ENCODE measurements around the gene RAB40C. TPM values are rescaled to one million over a fixed set of nuclear protein-coding genes. Genes with fewer than 3 reads are reported as not detected.

Gene RAB40C
- total and polyA plus RNA-seq, 2 donors (not counting 1 experiment from before 2014, with no cell fraction given): 12.7 to 26.9 TPM

GRCh38 chr16:640614-641013, 50.7 kb downstream of the RAB40C start:
- Mint-ChIP-seq H3K4me1 (peaks cover 24% of the 10 kb centered on the region), H3K27ac (no peak overlapping the region), H3K9me3 (ENCODE audit: insufficient read depth) (no peaks in the 10 kb centered on the region), H3K27me3 (no peaks in the 10 kb centered on the region), H3K4me3 (no peak overlapping the region)
- intact Hi-C loops (cut with micrococcal nuclease): loop anchor here (1.0 kb wide), 2 partner anchors 9 to 44 kb away; partner anchors contain the start of genes JMJD8 and WDR90
- H3K4me3 ChIP-seq (ENCODE audit: control extremely low read depth in 1 of 5, extremely low read depth in 1 of 5, insufficient read depth in 1 of 5, low read depth in 2 of 5, low read length in 4 of 5): no peak overlapping the region
- H4K20me1 ChIP-seq (ENCODE audit: control insufficient read depth, insufficient read depth, low read length, poor library complexity, severe bottlenecking): peaks cover 6% of the 10 kb centered on the region
- H3K4me1 ChIP-seq (ENCODE audit: control insufficient read depth in 2 of 2, insufficient read depth in 2 of 2, low read length in 2 of 2): peaks cover 15 to 46% of the 10 kb centered on the region in 2 donors
- ATAC-seq (ENCODE audit: low read depth): no peak
- H2AFZ ChIP-seq (ENCODE audit: insufficient read depth, low read depth, low read length, poor library complexity, severe bottlenecking): no peak overlapping the region
- CTCF ChIA-PET: no interaction called here
- TF ChIP-seq CTCF (IDR thresholded peaks at IDR 0.05) (no peak), EZH2 (IDR thresholded peaks at IDR 0.05; ENCODE audit: borderline replicate concordance, insufficient read depth, low read depth, low read length, poor library complexity, severe bottlenecking) (no peak)
- H3K27me3 ChIP-seq (replicated peaks in 1 of 4; ENCODE audit: control extremely low read depth in 1 of 4, control insufficient read depth in 3 of 4, insufficient read depth in 4 of 4, low read length in 3 of 4): no peaks in the 10 kb centered on the region
- no peak for DNase-seq
- no peak overlapping the region for H3K9ac ChIP-seq (ENCODE audit: low read length)
- H3K79me2 ChIP-seq (ENCODE audit: control insufficient read depth, insufficient read depth, low read length): peaks cover 9% of the 10 kb centered on the region
- no peaks in the 10 kb centered on the region for H3K9me3 ChIP-seq (ENCODE audit: control extremely low read depth in 1 of 3, control insufficient read depth in 2 of 3, insufficient read depth in 1 of 3, low read length in 2 of 3)
- H3K27ac ChIP-seq (ENCODE audit: low read length in 2 of 2): no peak overlapping the region
- POLR2A ChIA-PET: no interaction called here
- H3K36me3 ChIP-seq (replicated peaks in 1 of 2; ENCODE audit: control extremely low read depth in 1 of 2, control insufficient read depth in 1 of 2, extremely low read depth in 1 of 2, insufficient read depth in 2 of 2, low read length in 1 of 2): no peaks in the 10 kb centered on the region
- peak overlapping the region; percentile 87 for H3K4me2 ChIP-seq (replicated peaks; ENCODE audit: low read depth, low read length, poor library complexity, severe bottlenecking)
- 86% methylated on average over 1 of the region's 5 CpGs for WGBS (ENCODE audit: insufficient coverage)

DNA sequence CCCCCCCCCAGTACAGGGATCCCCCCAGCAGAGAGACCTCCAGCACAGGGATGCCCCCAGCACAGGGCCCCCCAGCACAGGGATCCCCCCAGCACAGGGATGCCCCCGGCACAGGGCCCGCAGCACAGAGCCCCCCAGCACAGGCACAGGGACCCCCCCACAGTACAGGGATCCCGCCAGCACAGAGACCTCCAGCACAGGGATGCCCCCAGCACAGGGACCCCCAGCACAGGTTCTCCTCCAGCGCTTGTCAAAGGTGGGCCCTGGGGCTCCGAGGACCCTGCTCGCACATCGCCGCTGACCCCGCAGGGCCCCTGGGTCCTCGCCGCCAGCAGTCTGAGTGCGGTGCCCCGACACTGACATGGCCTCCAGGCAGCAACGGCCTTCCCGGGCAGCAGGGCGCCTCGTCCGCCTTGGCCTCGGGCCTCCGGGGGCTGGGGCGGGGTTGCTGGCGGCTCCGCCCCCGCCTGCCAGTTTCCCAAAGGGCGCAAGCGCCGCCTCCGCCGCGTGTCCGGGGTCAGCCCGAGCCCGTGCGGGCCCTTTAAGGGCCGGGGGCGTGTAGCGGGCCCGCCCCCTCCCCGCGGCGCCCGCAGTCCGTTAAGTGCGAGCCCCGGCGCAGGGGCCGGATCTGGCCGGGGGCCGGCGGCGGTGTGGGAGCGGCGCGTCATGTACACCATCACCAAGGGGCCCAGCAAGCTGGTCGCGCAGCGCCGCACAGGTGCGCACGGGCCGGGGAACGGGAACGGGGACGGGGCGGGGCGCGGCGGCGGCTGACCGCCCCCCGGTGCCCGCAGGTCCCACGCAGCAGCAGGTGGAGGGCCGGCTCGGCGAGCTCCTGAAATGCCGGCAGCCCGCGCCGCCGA, 51.7 kb downstream of the RAB40C start, which contains the start of gene MCRIP2:
MCRIP2 (plus strand) TSS at position 503 of the 863 bp plus-strand sequence; CDS start at position 667, 164 bp downstream.
- TF ChIP-seq EZH2 (IDR thresholded peaks at IDR 0.05; ENCODE audit: borderline replicate concordance, insufficient read depth, low read depth, low read length, poor library complexity, severe bottlenecking) (no peak), CTCF (IDR thresholded peaks at IDR 0.05) (no peak)
- DNase-seq (peak; percentile 73), ATAC-seq (ENCODE audit: low read depth) (peak; percentile 41)
- Mint-ChIP-seq H3K27ac (peak within 1 kb of the TSS; percentile 61), H3K27me3 (no peaks in the 10 kb centered on the region), H3K4me1 (peaks cover 23% of the 10 kb centered on the region), H3K4me3 (peak within 1 kb of the TSS; percentile 74), H3K9me3 (ENCODE audit: insufficient read depth) (no peaks in the 10 kb centered on the region)
- intact Hi-C loops (cut with micrococcal nuclease): loop anchor here (1.0 kb wide), 2 partner anchors 8 to 43 kb away; partner anchors contain the start of genes JMJD8 and WDR90
- under 1% methylated on average over 79 of the region's 81 CpGs for WGBS (ENCODE audit: insufficient coverage)
- Histone ChIP-seq H3K27ac (ENCODE audit: low read length in 2 of 2) (peak within 1 kb of the TSS; percentile 18 to 41), H3K9me3 (ENCODE audit: control extremely low read depth in 1 of 3, control insufficient read depth in 2 of 3, insufficient read depth in 1 of 3, low read length in 2 of 3) (no peaks in the 10 kb centered on the region), H3K4me1 (ENCODE audit: control insufficient read depth in 2 of 2, insufficient read depth in 2 of 2, low read length in 2 of 2) (peaks cover 15 to 44% of the 10 kb centered on the region in 2 donors), H3K4me3 (ENCODE audit: control extremely low read depth in 1 of 5, extremely low read depth in 1 of 5, insufficient read depth in 1 of 5, low read depth in 2 of 5, low read length in 4 of 5) (peak within 1 kb of the TSS in 4 of 5 experiments; percentile 42 to 75 (median 60)), H3K27me3 (replicated peaks in 1 of 4; ENCODE audit: control extremely low read depth in 1 of 4, control insufficient read depth in 3 of 4, insufficient read depth in 4 of 4, low read length in 3 of 4) (no peaks in the 10 kb centered on the region), H3K36me3 (replicated peaks in 1 of 2; ENCODE audit: control extremely low read depth in 1 of 2, control insufficient read depth in 1 of 2, extremely low read depth in 1 of 2, insufficient read depth in 2 of 2, low read length in 1 of 2) (no peaks in the 10 kb centered on the region), H2AFZ (ENCODE audit: insufficient read depth, low read depth, low read length, poor library complexity, severe bottlenecking) (peak within 1 kb of the TSS; percentile 79), H3K79me2 (ENCODE audit: control insufficient read depth, insufficient read depth, low read length) (peaks cover 6% of the 10 kb centered on the region), H3K4me2 (replicated peaks; ENCODE audit: low read depth, low read length, poor library complexity, severe bottlenecking) (peak within 1 kb of the TSS; percentile 87), H3K9ac (ENCODE audit: low read length) (peak within 1 kb of the TSS; percentile 73), H4K20me1 (ENCODE audit: control insufficient read depth, insufficient read depth, low read length, poor library complexity, severe bottlenecking) (peaks cover 6% of the 10 kb centered on the region)
- ChIA-PET CTCF (no interaction called here), POLR2A (interaction anchor here (0.6 kb wide), 2 partner anchors 25 to 421 kb away, joined by 3 to 4 read pairs; no protein-coding TSS in a partner anchor)

Data from B cell (primary cell).